ENCODE results near the gene PSMC1. TPM values are rescaled to one million over a fixed set of nuclear protein-coding genes. Genes with fewer than 3 reads are reported as not detected.

PSMC1 gene
- total and polyA plus RNA-seq, 2 experiments from 2014 or later: 112 to 139 TPM

DNA sequence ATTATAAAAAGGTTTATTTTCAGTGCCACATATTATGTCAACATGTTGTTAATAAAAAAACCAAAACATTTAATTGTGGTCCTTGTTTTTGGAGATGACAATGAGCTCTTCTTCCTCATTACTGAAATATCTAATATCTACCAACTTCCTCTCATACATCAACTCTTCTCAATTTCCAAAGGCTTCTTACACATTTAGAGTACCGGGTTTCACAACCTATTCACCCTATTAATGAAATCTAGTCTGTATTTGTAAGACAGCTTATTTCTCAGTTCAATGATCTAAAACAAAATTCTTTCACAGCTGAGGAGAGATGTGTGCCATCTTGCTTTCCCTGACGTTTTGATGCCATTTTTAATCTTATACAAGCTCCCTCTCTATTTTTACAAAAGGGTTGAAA is 60.9 kb downstream of the PSMC1 start:
- Mint-ChIP-seq H3K27ac (no peak overlapping the region), H3K4me3 (no peak overlapping the region), H3K4me1 (no peaks in the 10 kb centered on the region), H3K27me3 (ENCODE audit: insufficient read depth, low read depth, poor library complexity) (peaks cover 2% of the 10 kb centered on the region), H3K36me3 (ENCODE audit: low read depth) (peaks cover 24% of the 10 kb centered on the region), H3K9me3 (no peaks in the 10 kb centered on the region)
- no peak overlapping the region for H3K4me3 ChIP-seq
- DNase-seq (ENCODE audit: low spot score) (no peak), ATAC-seq (no peak)
- no peak overlapping the region for H2AFZ ChIP-seq
- no peak for TF ChIP-seq POLR2AphosphoS5 (IDR thresholded peaks at IDR 0.05; ENCODE audit: low read depth)
- TF ChIP-seq STAT1 (IDR thresholded peaks at IDR 0.05; ENCODE audit: unreplicated experiment): no peak
- TF ChIP-seq, protein P1, sequence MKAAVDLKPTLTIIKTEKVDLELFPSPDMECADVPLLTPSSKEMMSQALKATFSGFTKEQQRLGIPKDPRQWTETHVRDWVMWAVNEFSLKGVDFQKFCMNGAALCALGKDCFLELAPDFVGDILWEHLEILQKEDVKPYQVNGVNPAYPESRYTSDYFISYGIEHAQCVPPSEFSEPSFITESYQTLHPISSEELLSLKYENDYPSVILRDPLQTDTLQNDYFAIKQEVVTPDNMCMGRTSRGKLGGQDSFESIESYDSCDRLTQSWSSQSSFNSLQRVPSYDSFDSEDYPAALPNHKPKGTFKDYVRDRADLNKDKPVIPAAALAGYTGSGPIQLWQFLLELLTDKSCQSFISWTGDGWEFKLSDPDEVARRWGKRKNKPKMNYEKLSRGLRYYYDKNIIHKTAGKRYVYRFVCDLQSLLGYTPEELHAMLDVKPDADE (IDR thresholded peaks at IDR 0.05): no peak
- no peak for TF ChIP-seq ZNF114 (CRISPR knock-in tag; IDR thresholded peaks at IDR 0.05)
- TF ChIP-seq EZH2 (IDR thresholded peaks at IDR 0.05; ENCODE audit: low read depth, unreplicated experiment): no peak
- TF ChIP-seq, protein P2, sequence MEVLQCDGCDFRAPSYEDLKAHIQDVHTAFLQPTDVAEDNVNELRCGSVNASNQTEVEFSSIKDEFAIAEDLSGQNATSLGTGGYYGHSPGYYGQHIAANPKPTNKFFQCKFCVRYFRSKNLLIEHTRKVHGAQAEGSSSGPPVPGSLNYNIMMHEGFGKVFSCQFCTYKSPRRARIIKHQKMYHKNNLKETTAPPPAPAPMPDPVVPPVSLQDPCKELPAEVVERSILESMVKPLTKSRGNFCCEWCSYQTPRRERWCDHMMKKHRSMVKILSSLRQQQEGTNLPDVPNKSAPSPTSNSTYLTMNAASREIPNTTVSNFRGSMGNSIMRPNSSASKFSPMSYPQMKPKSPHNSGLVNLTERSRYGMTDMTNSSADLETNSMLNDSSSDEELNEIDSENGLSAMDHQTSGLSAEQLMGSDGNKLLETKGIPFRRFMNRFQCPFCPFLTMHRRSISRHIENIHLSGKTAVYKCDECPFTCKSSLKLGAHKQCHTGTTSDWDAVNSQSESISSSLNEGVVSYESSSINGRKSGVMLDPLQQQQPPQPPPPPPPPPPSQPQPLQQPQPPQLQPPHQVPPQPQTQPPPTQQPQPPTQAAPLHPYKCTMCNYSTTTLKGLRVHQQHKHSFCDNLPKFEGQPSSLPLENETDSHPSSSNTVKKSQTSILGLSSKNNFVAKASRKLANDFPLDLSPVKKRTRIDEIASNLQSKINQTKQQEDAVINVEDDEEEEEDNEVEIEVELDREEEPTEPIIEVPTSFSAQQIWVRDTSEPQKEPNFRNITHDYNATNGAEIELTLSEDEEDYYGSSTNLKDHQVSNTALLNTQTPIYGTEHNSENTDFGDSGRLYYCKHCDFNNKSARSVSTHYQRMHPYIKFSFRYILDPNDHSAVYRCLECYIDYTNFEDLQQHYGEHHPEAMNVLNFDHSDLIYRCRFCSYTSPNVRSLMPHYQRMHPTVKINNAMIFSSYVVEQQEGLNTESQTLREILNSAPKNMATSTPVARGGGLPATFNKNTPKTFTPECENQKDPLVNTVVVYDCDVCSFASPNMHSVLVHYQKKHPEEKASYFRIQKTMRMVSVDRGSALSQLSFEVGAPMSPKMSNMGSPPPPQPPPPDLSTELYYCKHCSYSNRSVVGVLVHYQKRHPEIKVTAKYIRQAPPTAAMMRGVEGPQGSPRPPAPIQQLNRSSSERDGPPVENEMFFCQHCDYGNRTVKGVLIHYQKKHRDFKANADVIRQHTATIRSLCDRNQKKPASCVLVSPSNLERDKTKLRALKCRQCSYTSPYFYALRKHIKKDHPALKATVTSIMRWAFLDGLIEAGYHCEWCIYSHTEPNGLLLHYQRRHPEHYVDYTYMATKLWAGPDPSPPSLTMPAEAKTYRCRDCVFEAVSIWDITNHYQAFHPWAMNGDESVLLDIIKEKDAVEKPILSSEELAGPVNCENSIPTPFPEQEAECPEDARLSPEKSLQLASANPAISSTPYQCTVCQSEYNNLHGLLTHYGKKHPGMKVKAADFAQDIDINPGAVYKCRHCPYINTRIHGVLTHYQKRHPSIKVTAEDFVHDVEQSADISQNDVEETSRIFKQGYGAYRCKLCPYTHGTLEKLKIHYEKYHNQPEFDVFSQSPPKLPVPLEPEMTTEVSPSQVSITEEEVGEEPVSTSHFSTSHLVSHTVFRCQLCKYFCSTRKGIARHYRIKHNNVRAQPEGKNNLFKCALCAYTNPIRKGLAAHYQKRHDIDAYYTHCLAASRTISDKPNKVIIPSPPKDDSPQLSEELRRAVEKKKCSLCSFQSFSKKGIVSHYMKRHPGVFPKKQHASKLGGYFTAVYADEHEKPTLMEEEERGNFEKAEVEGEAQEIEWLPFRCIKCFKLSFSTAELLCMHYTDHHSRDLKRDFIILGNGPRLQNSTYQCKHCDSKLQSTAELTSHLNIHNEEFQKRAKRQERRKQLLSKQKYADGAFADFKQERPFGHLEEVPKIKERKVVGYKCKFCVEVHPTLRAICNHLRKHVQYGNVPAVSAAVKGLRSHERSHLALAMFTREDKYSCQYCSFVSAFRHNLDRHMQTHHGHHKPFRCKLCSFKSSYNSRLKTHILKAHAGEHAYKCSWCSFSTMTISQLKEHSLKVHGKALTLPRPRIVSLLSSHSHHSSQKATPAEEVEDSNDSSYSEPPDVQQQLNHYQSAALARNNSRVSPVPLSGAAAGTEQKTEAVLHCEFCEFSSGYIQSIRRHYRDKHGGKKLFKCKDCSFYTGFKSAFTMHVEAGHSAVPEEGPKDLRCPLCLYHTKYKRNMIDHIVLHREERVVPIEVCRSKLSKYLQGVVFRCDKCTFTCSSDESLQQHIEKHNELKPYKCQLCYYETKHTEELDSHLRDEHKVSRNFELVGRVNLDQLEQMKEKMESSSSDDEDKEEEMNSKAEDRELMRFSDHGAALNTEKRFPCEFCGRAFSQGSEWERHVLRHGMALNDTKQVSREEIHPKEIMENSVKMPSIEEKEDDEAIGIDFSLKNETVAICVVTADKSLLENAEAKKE (CRISPR knock-in tag; IDR thresholded peaks at IDR 0.05): no peak
- no peak for TF ChIP-seq ZNF331 (CRISPR knock-in tag; IDR thresholded peaks at IDR 0.05; ENCODE audit: low read depth)
- TF ChIP-seq EZH2phosphoT487 (IDR thresholded peaks at IDR 0.05; ENCODE audit: unreplicated experiment): no peak
- TF ChIP-seq, protein P3, sequence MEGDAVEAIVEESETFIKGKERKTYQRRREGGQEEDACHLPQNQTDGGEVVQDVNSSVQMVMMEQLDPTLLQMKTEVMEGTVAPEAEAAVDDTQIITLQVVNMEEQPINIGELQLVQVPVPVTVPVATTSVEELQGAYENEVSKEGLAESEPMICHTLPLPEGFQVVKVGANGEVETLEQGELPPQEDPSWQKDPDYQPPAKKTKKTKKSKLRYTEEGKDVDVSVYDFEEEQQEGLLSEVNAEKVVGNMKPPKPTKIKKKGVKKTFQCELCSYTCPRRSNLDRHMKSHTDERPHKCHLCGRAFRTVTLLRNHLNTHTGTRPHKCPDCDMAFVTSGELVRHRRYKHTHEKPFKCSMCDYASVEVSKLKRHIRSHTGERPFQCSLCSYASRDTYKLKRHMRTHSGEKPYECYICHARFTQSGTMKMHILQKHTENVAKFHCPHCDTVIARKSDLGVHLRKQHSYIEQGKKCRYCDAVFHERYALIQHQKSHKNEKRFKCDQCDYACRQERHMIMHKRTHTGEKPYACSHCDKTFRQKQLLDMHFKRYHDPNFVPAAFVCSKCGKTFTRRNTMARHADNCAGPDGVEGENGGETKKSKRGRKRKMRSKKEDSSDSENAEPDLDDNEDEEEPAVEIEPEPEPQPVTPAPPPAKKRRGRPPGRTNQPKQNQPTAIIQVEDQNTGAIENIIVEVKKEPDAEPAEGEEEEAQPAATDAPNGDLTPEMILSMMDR (conservative IDR thresholded peaks at IDR 0.05; ENCODE audit: low read depth in 2 of 2): no peak
- TF ChIP-seq NANOG (IDR thresholded peaks at IDR 0.05; ENCODE audit: borderline replicate concordance): no peak
- H3F3A ChIP-seq (replicated peaks; ENCODE audit: low read depth): no peaks in the 10 kb centered on the region
- no peak overlapping the region for H3K4me2 ChIP-seq
- no peaks in the 10 kb centered on the region for H3K27me3 ChIP-seq (ENCODE audit: insufficient read depth)
- no peak overlapping the region for H3K27ac ChIP-seq (ENCODE audit: low read depth)
- H3K79me2 ChIP-seq (replicated peaks; ENCODE audit: insufficient read depth): peaks cover 8% of the 10 kb centered on the region
- peaks cover 6% of the 10 kb centered on the region for H4K20me1 ChIP-seq (replicated peaks; ENCODE audit: insufficient read depth)
- H3K36me3 ChIP-seq (ENCODE audit: insufficient read depth): peaks cover under 1% of the 10 kb centered on the region; the same call in 1 of the 2 replicates
- H3K4me1 ChIP-seq (ENCODE audit: insufficient read depth): no peaks in the 10 kb centered on the region
- no peaks in the 10 kb centered on the region for H3K9me2 ChIP-seq (ENCODE audit: insufficient read depth)

Measured in GM23338 (cell line).